Heart left ventricle (tissue), 13 donors: Measurements from ENCODE around the gene MMRN2.

Source experiments
- CTCF ChIP-seq, 12 donors: fragments of 200-600 bp; sonication (generic) in 4 of 12; IDR thresholded peaks; one replicate each; pipeline versions ENCODE4 v1.5.0 to v1.8.0; 2018 to 2022; ENCODE audit warnings: antibody characterized with exemption in 12 of 12, mild to moderate bottlenecking in 5 of 12
- POLR2A ChIP-seq, 2 donors: fragments of 450-650 bp; IDR thresholded peaks; one replicate each; pipeline ENCODE4 v1.6.1; 2017; ENCODE audit warnings: antibody characterized with exemption in 2 of 2, mild to moderate bottlenecking in 2 of 2, moderate library complexity in 2 of 2
- donor health status: ischemic (EF 13 %, LVEDD 7.1; RV severe dilation, severe dysfunction).
- donor health status: DM: no; HTN: yes; CAD: no.
- donor health status: DM: no; HTN: no; CAD: no.
- donor health status: ischemic (EF 25% LVEDD 6.9; RV normal size, moderate dysfunction).
- donor health status: ischemic (EF 25% LVEDD 5.7; RV mildly dilated, moderate dysfunction).
- donor health status: ischemic (EF 35%, LVEDD 5.7; RV mildly dilated, moderate dysfunction).
- donor health status: nonischemic (EF 11% LVEDD 7.7; RV severe dilation, severe dysfunction).
- donor health status: DM: yes; HTN: yes; CAD: no.
- donor health status: PGD.
- donor health status: ischemic (EF 29% LVEDD 5.4; RV normal size, mild dysfunction).
- donor health status: nonischemic (EF 23%, LVEDD 6.1; RV moderate dilation, normal function).

- no peak for TF ChIP-seq CTCF (IDR thresholded peaks at IDR 0.05)
- no peak for TF ChIP-seq POLR2A (IDR thresholded peaks at IDR 0.05)
Measured at GRCh38 chr10:86959737-86960002, 2.3 kb upstream of the MMRN2 start.
